Non-pigmented ciliary epithelial cell (primary cell): Measurements from ENCODE around the gene ADAMTS7.
"Not testable (repeated sequence)": the region's sequence is repeated elsewhere in the genome, so short reads cannot be mapped to it uniquely, and the experiment has no call there.

ENCODE experiments used
- DNase-seq: peaks from one replicate; pipeline ENCODE4 v3.0.0-alpha.2; 2010; ENCODE audit warnings: low read depth

The ADAMTS7 gene

GRCh38 chr15:78828920-78829319, 17.7 kb upstream of the ADAMTS7 start:
- DNase-seq: no peak

- no peak for DNase-seq
Observed at GRCh38 chr15:78822514-78822913, 11.2 kb upstream of the ADAMTS7 start.

- no peak for DNase-seq
Observed at GRCh38 chr15:78811825-78812183, 540 bp upstream of the ADAMTS7 start.

- DNase-seq: no peak
Observed at GRCh38 chr15:78810362-78811123, 721 bp downstream of the ADAMTS7 start.

GRCh38 chr15:78810003-78810361, 1.3 kb downstream of the ADAMTS7 start:
- no peak for DNase-seq

GRCh38 chr15:78808550-78808949, 2.7 kb downstream of the ADAMTS7 start:
- peak; percentile 19 for DNase-seq

GRCh38 chr15:78807359-78807758, 3.9 kb downstream of the ADAMTS7 start:
- no peak for DNase-seq

GRCh38 chr15:78804391-78804792, 6.9 kb downstream of the ADAMTS7 start:
- no peak for DNase-seq

GRCh38 chr15:78800806-78801205, 10.5 kb downstream of the ADAMTS7 start:
- DNase-seq: no peak

GRCh38 chr15:78800189-78800588, 11.1 kb downstream of the ADAMTS7 start:
- DNase-seq: no peak

- not testable (repeated sequence) for DNase-seq
Observed at GRCh38 chr15:78799102-78799501, 12.2 kb downstream of the ADAMTS7 start.

GRCh38 chr15:78798355-78798754, 12.9 kb downstream of the ADAMTS7 start:
- not testable (repeated sequence) for DNase-seq

- no peak for DNase-seq
Observed at GRCh38 chr15:78797951-78798350, 13.3 kb downstream of the ADAMTS7 start.

GRCh38 chr15:78796510-78796909, 14.8 kb downstream of the ADAMTS7 start:
- no peak for DNase-seq

- no peak for DNase-seq
Observed at GRCh38 chr15:78795043-78795442, 16.2 kb downstream of the ADAMTS7 start.

GRCh38 chr15:78794446-78794845, 16.8 kb downstream of the ADAMTS7 start:
- DNase-seq: not testable (repeated sequence)

GRCh38 chr15:78791357-78791756, 19.9 kb downstream of the ADAMTS7 start:
- no peak for DNase-seq

- no peak for DNase-seq
Observed at GRCh38 chr15:78790027-78790426, 21.2 kb downstream of the ADAMTS7 start.

- DNase-seq: no peak
Observed at GRCh38 chr15:78789615-78790014, 21.6 kb downstream of the ADAMTS7 start.

- DNase-seq: no peak
Observed at GRCh38 chr15:78788016-78788660, 23.1 kb downstream of the ADAMTS7 start.

- DNase-seq: not testable (repeated sequence)
Observed at GRCh38 chr15:78782402-78782801, 28.9 kb downstream of the ADAMTS7 start.

- DNase-seq: not testable (repeated sequence)
Observed at GRCh38 chr15:78781381-78781780, 29.9 kb downstream of the ADAMTS7 start.

GRCh38 chr15:78779975-78780374, 31.3 kb downstream of the ADAMTS7 start:
- DNase-seq: not testable (repeated sequence)
